B cell (primary cell): ENCODE measurements around the gene PDAP1. TPM values are rescaled to one million over a fixed set of nuclear protein-coding genes. Genes with fewer than 3 reads are reported as not detected.
A peak's percentile ranks its signal among the peaks of the same experiment; 100 is the strongest.

Source experiments
- ATAC-seq: fragments of 200-7000 bp; cut with Tn5 transposase; one replicate; pipeline ENCODE4 v1.10.0; 2021; ENCODE audit warnings: low read depth, mild to moderate bottlenecking, moderate number of reproducible peaks, moderate library complexity
- CTCF ChIA-PET: fragments of 350-600 bp; sonication (Branson Sonifier 250); formaldehyde crosslinking; loops from one replicate; lab custom pipeline; 2021; ENCODE audit warnings: antibody characterized with exemption, inconsistent platforms; lab: Charles Lee
- POLR2A ChIA-PET: fragments of 350-600 bp; sonication (Branson Sonifier 250); formaldehyde crosslinking; loops from one replicate; lab custom pipeline; 2021; ENCODE audit warnings: antibody characterized with exemption; lab: Charles Lee
- DNase-seq: peaks from one replicate; pipeline ENCODE4 v3.0.0; 2013
- H2AFZ ChIP-seq: 2 replicates; pipeline ENCODE4 v1.6.1; 2012; ENCODE audit warnings: mild to moderate bottlenecking, low read depth, low read length; ENCODE audit not compliant: insufficient read depth, poor library complexity, severe bottlenecking
- H3K27ac ChIP-seq, 2 donors: 1 replicate in 1 of 2; 2 replicates in 1 of 2; pipeline ENCODE4 v1.5.1; 2012 to 2013; ENCODE audit warnings: low read length in 2 of 2, mild to moderate bottlenecking in 2 of 2, moderate library complexity in 1 of 2
- H3K27me3 ChIP-seq, 4 experiments: fragments of 200-600 bp in 1 of 4; sonication (generic) in 1 of 4; replicated peaks in 1 of 4; 1 replicate in 2 of 4; 2 replicates in 2 of 4; pipeline versions ENCODE4 v1.6.1 to v1.7.0; 2013 to 2016; ENCODE audit warnings: low read length in 3 of 4, mild to moderate bottlenecking in 2 of 4, mixed read lengths in 1 of 4, moderate library complexity in 1 of 4; ENCODE audit not compliant: insufficient read depth in 4 of 4, control insufficient read depth in 3 of 4; ENCODE audit errors: control extremely low read depth in 1 of 4
- H3K36me3 ChIP-seq, 2 experiments: replicated peaks in 1 of 2; 1 replicate in 1 of 2; 2 replicates in 1 of 2; pipeline versions ENCODE4 v1.6.1 to v1.7.1; 2013; ENCODE audit warnings: low read length in 1 of 2; ENCODE audit not compliant: insufficient read depth in 2 of 2, control insufficient read depth in 1 of 2; ENCODE audit errors: control extremely low read depth in 1 of 2, extremely low read depth in 1 of 2
- H3K4me1 ChIP-seq, 2 donors: fragments of 200-600 bp in 1 of 2; sonication (generic) in 1 of 2; 1 replicate in 1 of 2; 2 replicates in 1 of 2; pipeline versions ENCODE4 v1.5.1 to v1.6.1; 2013 to 2017; ENCODE audit warnings: low read length in 2 of 2; ENCODE audit not compliant: control insufficient read depth in 2 of 2, insufficient read depth in 2 of 2
- H3K4me2 ChIP-seq: replicated peaks from 2 replicates; pipeline ENCODE3; 2012; ENCODE audit warnings: mild to moderate bottlenecking, low read depth, low read length; ENCODE audit not compliant: poor library complexity, severe bottlenecking
- H3K4me3 ChIP-seq, 5 experiments: fragments of 200-600 bp in 1 of 5; sonication (generic) in 1 of 5; 1 replicate in 3 of 5; 2 replicates in 2 of 5; pipeline versions ENCODE4 v1.5.1 to v1.7.0; 2011 to 2016; ENCODE audit warnings: low read length in 4 of 5, mild to moderate bottlenecking in 4 of 5, low read depth in 2 of 5, control low read depth in 1 of 5, moderate library complexity in 1 of 5; ENCODE audit not compliant: insufficient read depth in 1 of 5; ENCODE audit errors: control extremely low read depth in 1 of 5, extremely low read depth in 1 of 5
- H3K79me2 ChIP-seq: fragments of 200-600 bp; sonication (generic); one replicate; pipeline ENCODE4 v1.6.0; 2016; ENCODE audit warnings: low read length; ENCODE audit not compliant: control insufficient read depth, insufficient read depth
- H3K9ac ChIP-seq: fragments of 200-600 bp; sonication (generic); 2 replicates; pipeline ENCODE4 v1.6.1; 2017; ENCODE audit warnings: mild to moderate bottlenecking, low read length, moderate library complexity
- H3K9me3 ChIP-seq, 3 donors: one replicate each; pipeline versions ENCODE4 v1.6.1 to v1.7.1; 2013; ENCODE audit warnings: low read length in 2 of 3; ENCODE audit not compliant: control insufficient read depth in 2 of 3, insufficient read depth in 1 of 3; ENCODE audit errors: control extremely low read depth in 1 of 3
- H4K20me1 ChIP-seq: 2 replicates; pipeline ENCODE4 v1.6.0; 2012; ENCODE audit warnings: mild to moderate bottlenecking, low read length; ENCODE audit not compliant: insufficient read depth, control insufficient read depth, poor library complexity, severe bottlenecking
- H3K27ac Mint-ChIP-seq: one replicate; pipeline ENCODE4 v1.8.0; 2021; ENCODE audit warnings: mixed read lengths
- H3K27me3 Mint-ChIP-seq: one replicate; pipeline ENCODE4 v1.8.0; 2021; ENCODE audit warnings: mixed read lengths
- H3K4me1 Mint-ChIP-seq: one replicate; pipeline ENCODE4 v1.8.0; 2021; ENCODE audit warnings: mixed read lengths
- H3K4me3 Mint-ChIP-seq: one replicate; pipeline ENCODE4 v1.8.0; 2021; ENCODE audit warnings: mixed read lengths
- H3K9me3 Mint-ChIP-seq: one replicate; pipeline ENCODE4 v1.8.0; 2022; ENCODE audit warnings: mixed read lengths; ENCODE audit not compliant: insufficient read depth
- CTCF ChIP-seq: fragments of 200-600 bp; IDR thresholded peaks from one replicate; pipeline ENCODE4 v1.8.0; 2022; ENCODE audit warnings: antibody characterized with exemption, mild to moderate bottlenecking
- EZH2 ChIP-seq: IDR thresholded peaks from 2 replicates; pipeline ENCODE4 v1.6.1; 2012; ENCODE audit warnings: borderline replicate concordance, low read depth, mild to moderate bottlenecking, moderate library complexity, low read length; ENCODE audit not compliant: insufficient read depth, poor library complexity, severe bottlenecking
- WGBS: methylation state at CpG from one replicate; pipeline ENCODE4 v1.1.5; 2013; ENCODE audit warnings: missing lambda C conversion rate; ENCODE audit not compliant: insufficient coverage; 5-methylcytosine and 5-hydroxymethylcytosine counted together
- intact Hi-C: fragments of 100-400 bp; cut with micrococcal nuclease; formaldehyde crosslinking; loops from one replicate; pipeline ENCODE4 v1.10.0; 2022
- polyA minus RNA-seq: library from RNA; depleted of rRNA, polyadenylated mRNA; stranded (reverse); fragments of >200 nt; gene quantifications from 2 replicates; pipeline ENCODE4 v1.2.3, GENCODE V29; 2012
- polyA plus RNA-seq: library from polyadenylated mRNA; depleted of rRNA; stranded (reverse); fragments of >200 nt; gene quantifications from 2 replicates; pipeline ENCODE4 v1.2.3, GENCODE V29; 2012
- total RNA-seq, 2 donors: library from RNA; stranded (reverse); fragments of 120-200 nt in 1 of 2; gene quantifications; 1 replicate in 1 of 2; 2 replicates in 1 of 2; pipeline versions ENCODE4 v1.2.3 to v1.2.4, GENCODE V29; 2013 to 2022

PDAP1 gene
- total RNA-seq (60.4 and 61.7 TPM in 2 replicates), polyA plus RNA-seq (19.2 and 51.5 TPM in 2 replicates), polyA minus RNA-seq (12.1 and 14.1 TPM in 2 replicates)
- 60.4 TPM for total RNA-seq (2013)

GRCh38 chr7:99408379-99409191, at the start of gene PDAP1, which contains the start of gene BUD31:
Gene PDAP1 (minus strand): TSS chr7:99408597. CDS start chr7:99408548, 49 bp downstream.
Gene BUD31 (plus strand): TSS chr7:99408969. CDS start chr7:99411093, 2,124 bp downstream.
- intact Hi-C loops = loop anchor here (1.0 to 2.0 kb wide), 10 partner anchors 15 to 144 kb away; partner anchors contain the start of genes ARPC1A, ARPC1B, ATP5MF and CPSF4
- ChIA-PET POLR2A (interaction anchor here (0.9 to 3.1 kb wide), 12 partner anchors 9 to 208 kb away, joined by 3 to 33 read pairs (median 6); partner anchors contain the start of genes ARPC1A, ARPC1B, ATP5MF and CPSF4), CTCF (interaction anchor here (0.6 to 3.2 kb wide), 9 partner anchors 16 to 172 kb away, joined by 3 to 24 read pairs (median 3); partner anchors contain the start of gene ZKSCAN5)
- peak within 1 kb of the TSS; percentile 100 for H3K27ac Mint-ChIP-seq
- H2AFZ ChIP-seq = peak within 1 kb of the TSS; percentile 84
- peak; percentile 90 for ATAC-seq
- H3K27me3 Mint-ChIP-seq = no peaks in the 10 kb centered on the region
- peak within 1 kb of the TSS; percentile 94 for H3K9ac ChIP-seq
- H3K79me2 ChIP-seq = peaks cover 90% of the 10 kb centered on the region
- H3K4me2 ChIP-seq = peak within 1 kb of the TSS; percentile 98
- peaks cover 76% of the 10 kb centered on the region for H4K20me1 ChIP-seq
- H3K4me3 ChIP-seq = peak within 1 kb of the TSS; percentile 93 to 99 (median 95)
- H3K36me3 ChIP-seq = peaks cover 7 to 43% of the 10 kb centered on the region in 2 experiments
- H3K4me1 Mint-ChIP-seq = peaks cover 50% of the 10 kb centered on the region
- under 1% methylated on average over 72 of the region's 72 CpGs for WGBS
- no peak for TF ChIP-seq EZH2
- H3K9me3 Mint-ChIP-seq = no peaks in the 10 kb centered on the region
- peak within 1 kb of the TSS; percentile 91 for H3K4me3 Mint-ChIP-seq
- peaks cover 25 to 35% of the 10 kb centered on the region in 2 donors for H3K4me1 ChIP-seq
- peak; percentile 100 for DNase-seq
- H3K9me3 ChIP-seq = no peaks in the 10 kb centered on the region
- H3K27ac ChIP-seq = peak within 1 kb of the TSS; percentile 89 to 96
- no peaks in the 10 kb centered on the region for H3K27me3 ChIP-seq

- H3K9me3 Mint-ChIP-seq = no peaks in the 10 kb centered on the region
- no peak for DNase-seq
- Histone ChIP-seq H3K4me3 (no peak overlapping the region), H3K9ac (no peak overlapping the region), H3K27ac (no peak overlapping the region), H3K27me3 (no peaks in the 10 kb centered on the region), H3K4me2 (no peak overlapping the region), H3K36me3 (peaks cover 0 to 48% of the 10 kb centered on the region in 2 experiments), H3K4me1 (peaks cover 0 to 2% of the 10 kb centered on the region in 2 donors), H3K79me2 (peaks cover 55% of the 10 kb centered on the region), H2AFZ (no peak overlapping the region), H3K9me3 (no peaks in the 10 kb centered on the region), H4K20me1 (peaks cover 59% of the 10 kb centered on the region)
- TF ChIP-seq CTCF (no peak), EZH2 (no peak)
- H3K27me3 Mint-ChIP-seq = no peaks in the 10 kb centered on the region
- H3K27ac Mint-ChIP-seq = no peak overlapping the region
- H3K4me3 Mint-ChIP-seq = no peak overlapping the region
- intact Hi-C loops = no loop called here
- WGBS = 96% methylated on average over 19 of the region's 26 CpGs
- CTCF ChIA-PET = no interaction called here
- POLR2A ChIA-PET = no interaction called here
- no peak for ATAC-seq
- peaks cover 9% of the 10 kb centered on the region for H3K4me1 Mint-ChIP-seq
Observed at GRCh38 chr7:99457650-99458493, 49.5 kb upstream of the PDAP1 start.
